ENCODE measurements around the gene COX6B1.
A peak's percentile ranks its signal among the peaks of the same experiment; 100 is the strongest.
"Not testable (repeated sequence)": the region's sequence is repeated elsewhere in the genome, so short reads cannot be mapped to it uniquely, and the experiment has no call there.

Gene COX6B1, protein sequence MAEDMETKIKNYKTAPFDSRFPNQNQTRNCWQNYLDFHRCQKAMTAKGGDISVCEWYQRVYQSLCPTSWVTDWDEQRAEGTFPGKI
- 66.6 to 153 (median 109) reads per million in 17 experiments for total RNA-seq

DNA sequence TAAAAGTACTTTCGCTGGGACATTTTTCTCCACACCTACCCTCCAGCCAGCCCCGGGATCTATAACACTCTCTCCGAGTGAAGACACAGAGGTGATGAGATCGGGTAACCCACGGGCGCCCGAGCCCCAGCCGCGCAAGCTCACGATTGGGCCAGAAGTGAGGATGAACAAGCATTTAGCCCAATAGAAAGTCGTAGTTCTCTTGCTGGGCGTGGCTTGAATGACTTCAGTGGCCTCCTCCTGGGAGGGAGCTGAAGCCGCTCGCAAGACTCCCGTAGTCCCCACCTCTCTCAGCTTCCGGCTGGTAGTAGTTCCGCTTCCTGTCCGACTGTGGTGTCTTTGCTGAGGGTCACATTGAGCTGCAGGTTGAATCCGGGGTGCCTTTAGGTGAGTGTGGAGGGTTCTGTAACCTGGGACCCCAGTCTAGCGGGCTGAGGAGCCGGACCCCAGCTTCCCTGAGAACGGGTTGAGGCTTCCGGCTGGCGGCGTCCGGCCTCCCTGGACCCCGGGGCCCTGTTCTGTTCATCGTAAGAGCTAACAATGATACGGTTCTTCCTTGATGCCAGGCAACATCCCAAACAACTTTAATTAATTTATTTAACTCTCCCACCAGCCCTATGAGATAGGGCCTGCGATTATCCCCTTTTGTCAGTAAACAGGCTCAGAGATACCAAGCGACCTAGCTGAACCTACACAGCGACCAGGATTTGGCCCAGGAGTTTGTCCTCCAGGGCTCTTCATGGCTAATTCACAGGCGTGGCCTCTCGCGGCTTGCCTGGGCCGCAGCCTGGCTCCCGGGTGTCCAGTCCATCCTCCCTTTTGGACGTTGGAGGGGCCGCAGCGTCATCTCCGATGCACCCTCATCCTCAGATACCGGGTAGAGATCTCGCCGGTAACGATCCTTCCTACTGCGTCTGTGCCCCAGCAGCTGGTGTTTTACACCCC lies at the start of gene COX6B1:
TSS of gene COX6B1 (plus strand) at position 307 of the 945 bp plus-strand sequence. CDS start 2,921 bp downstream, outside the sequence.
- peak; percentile 95 to 98 (median 97) for DNase-seq

DNA sequence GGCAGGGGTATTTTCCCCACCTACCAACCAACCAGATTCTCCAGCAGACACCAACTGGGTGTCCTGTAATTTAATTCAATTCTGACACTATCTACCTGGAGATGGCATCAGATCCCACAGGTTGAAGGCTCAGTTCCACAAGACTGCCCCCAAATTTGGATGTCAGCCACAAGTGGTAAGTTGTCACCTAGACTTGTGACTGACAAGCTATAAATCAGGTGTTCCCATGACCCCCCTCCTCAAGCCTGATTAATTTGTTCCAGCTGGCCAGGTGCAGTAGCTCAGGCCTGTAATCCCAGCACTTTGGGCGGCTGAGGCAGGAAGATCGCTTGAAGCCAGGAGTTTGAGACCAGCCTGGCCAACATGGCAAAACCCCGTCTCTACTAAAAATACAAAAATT lies 46.2 kb upstream of the COX6B1 start:
- no peak for DNase-seq

DNA sequence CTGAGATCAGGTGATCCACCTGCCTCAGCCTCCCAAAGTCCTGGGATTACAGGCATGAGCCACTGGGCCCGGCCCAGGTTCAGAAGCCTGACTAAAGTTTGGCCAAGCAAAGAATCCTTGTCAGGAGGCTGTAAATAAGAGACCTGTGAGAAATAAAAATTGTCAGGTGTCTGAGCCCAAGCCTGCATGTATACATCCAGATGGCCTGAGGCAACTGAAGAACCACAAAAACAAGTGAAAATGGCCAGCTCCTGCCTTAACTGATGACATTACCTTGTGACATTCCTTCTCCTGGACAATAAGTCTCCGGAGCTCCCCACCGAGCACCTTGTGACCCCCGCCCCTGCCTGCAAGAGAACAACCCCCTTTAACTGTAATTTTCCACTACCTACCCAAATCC lies 43.7 kb upstream of the COX6B1 start:
- not testable (repeated sequence) for DNase-seq

DNA sequence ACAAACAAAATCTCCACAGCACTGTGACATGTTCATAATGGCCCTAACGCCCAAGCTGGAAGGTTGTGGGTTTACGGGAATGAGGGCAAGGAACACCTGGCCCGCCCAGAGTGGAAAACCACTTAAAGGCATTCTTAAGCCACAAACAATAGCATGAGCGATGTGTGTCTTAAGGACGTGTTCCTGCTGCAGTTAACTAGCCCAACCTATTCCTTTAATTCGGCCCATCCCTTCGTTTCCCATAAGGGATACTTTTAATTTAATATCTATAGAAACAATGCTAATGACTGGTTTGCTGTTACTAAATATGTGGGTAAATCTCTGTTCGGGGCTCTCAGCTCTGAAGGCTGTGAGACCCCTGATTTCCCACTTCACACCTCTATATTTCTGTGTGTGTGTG lies 41.0 kb upstream of the COX6B1 start:
- not testable (repeated sequence) for DNase-seq

DNA sequence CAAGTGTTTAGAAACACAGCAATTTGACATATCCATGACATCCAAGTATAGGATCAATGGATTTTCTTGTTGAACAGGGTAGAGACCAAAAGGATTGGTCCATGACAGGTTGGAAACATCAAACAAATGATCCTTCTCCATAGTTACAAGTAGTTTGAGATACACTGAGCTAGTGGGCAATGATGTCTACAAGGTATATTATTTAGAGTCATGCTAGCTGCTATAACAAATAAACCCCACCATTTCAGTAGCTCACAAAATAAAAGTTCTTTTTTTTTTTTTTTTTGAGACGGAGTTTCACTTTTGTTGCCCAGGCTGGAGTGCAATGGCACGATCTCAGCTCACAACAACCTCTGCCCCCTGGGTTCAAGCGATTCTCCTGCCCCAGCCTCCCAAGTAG lies 40.5 kb upstream of the COX6B1 start:
- no peak for DNase-seq

DNA sequence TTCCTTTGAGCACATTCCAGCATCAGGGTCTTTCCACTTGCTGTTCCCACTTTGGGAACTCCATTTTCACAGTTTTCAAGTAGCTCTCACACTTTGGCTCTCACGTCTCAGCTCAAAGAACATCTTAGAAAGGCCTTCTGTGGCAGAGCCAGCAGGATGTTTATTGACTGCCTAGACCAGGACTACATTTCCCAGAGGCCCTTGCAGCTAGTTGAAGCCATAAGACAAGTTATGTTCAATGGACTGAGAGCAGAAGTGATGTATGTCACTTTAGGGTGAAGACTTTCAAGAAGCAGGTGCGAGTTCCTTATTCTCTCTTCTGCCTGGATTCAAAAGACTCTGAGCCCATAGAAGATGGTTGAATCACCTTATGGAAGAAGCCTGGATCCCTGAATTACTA lies 39.9 kb upstream of the COX6B1 start:
- no peak for DNase-seq

DNA sequence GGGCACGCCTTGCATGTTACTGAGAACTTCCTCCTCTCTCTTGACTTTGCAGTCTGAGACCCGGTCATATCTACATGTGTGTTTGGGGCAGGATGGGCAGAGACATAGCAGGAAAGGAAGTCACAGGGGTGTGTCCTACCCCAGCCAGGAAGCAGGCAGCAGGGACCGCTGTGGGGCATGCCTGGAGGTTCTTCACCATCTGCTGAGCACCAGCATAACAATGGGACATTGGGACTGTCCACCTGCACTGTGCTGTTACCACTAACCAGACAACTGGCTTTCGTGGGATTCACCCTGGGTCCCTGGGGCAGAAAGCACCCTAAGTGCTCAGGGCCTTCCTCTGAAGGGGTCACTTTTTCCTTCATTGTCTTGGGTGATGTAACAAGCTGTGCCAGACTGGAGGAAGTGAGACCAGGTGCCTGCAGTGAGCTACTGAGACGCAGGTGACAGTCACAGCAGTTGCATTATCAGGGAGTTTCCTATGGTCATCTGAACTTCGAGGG lies 38.2 kb upstream of the COX6B1 start:
- peak in 2 of 4 experiments; percentile 21 to 28 for DNase-seq

DNA sequence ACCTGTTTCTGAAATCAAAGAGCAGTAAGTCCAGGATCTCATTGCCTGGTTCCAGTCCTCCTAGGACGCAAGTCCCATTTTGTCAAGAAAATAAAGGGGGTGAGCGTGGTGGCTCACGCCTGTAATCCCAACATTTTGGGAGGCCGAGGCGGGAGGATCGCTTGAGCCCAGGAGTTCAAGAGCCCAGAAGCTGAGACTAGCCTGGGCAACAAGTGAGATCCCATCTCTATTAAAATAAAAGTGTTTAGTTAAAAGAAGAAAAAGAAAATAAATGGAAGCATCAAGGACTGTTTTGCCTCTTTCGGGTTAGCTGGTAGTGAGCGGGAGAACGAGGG lies 35.9 kb upstream of the COX6B1 start:
- no peak for DNase-seq

DNA sequence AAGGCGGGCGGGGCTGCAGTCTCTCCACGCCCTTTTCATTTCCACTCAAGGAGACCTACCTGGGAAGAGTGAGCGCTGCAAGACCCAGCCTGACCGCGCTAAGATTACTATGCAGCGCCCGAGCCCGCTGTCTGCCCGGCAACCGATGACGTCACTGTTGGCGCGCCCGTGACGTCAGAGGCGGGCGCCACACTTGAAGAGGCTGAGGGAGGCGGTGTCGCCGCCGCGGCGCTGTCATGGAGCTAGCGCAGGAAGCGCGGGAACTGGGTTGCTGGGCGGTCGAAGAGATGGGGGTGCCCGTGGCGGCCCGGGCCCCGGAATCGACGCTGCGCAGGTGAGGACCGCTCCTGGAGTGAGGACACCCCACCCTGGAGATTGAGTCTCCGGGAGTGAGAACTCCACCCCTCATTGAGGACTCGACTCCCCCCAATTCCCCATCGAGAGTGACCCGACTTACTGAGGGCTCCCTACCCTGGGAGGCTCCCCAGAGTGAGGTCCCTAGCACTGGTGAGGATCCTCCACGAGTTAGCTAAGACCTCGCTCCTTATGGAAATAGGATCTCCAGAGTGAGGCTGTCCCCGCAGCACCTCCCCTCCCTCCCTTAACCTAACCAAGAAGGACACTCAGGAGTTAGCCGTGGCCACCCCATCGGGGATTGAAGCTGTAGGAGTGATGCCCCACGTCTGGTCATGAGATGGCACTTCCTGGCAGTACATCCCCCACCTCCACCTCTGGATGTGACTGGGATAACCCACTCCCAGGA lies 35.4 kb upstream of the COX6B1 start, which contains the start of gene HAUS5:
TSS of gene HAUS5 (plus strand) at position 177 of the 763 bp plus-strand sequence. CDS start at position 237, 60 bp downstream.
- DNase-seq = peak; percentile 95 to 97 (median 97)

DNA sequence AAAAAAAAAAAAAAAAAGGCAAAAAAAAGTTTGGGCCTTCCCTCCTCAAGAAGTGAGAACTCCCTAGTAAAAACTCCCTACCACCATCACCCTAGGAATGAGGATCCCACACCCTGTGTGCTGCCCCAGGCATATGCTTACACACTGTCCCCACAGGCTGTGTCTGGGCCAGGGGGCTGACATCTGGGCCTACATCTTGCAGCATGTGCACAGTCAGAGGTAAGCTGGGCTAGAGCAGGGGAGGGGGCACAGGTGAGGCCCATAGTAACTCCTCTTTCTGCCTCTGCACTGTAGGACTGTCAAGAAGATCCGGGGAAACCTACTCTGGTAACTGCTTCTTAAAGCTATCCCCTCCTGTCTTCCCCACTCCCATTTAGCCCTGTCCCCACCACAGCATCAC lies 34.5 kb upstream of the COX6B1 start:
- DNase-seq = no peak

DNA sequence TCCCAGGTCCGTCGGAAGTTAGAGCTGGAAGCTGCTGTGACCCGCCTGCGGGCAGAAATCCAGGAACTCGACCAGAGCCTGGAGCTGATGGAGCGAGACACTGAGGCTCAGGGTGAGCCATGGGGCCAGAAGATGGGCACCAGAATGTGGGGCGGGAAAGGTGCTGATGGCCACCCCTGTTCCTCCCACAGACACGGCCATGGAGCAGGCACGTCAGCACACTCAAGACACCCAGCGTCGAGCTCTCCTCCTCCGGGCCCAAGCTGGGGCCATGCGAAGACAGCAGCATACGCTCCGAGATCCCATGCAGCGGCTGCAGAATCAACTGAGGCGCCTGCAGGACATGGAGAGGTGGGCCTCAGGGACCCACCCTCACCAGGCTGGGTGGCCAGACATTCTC lies 33.1 kb upstream of the COX6B1 start:
- DNase-seq = no peak

DNA sequence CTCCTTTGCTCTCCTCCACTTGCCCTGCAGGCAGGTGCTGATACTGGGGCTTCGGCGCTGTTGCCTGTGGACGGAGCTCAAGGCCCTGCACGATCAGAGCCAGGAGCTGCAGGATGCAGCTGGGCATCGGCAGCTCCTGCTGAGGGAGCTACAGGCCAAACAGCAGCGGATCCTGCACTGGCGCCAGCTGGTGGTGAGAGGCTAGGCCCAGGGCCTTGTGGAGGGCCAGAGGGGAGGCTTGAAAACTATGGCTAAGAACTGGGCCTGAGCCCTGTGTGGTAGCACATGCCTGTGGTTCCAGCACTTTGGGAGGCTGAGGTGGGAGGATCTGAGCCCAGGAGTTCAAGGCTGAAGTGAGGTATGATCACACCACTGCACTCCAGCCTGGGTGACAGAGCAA lies 29.3 kb upstream of the COX6B1 start:
- DNase-seq = no peak

DNA sequence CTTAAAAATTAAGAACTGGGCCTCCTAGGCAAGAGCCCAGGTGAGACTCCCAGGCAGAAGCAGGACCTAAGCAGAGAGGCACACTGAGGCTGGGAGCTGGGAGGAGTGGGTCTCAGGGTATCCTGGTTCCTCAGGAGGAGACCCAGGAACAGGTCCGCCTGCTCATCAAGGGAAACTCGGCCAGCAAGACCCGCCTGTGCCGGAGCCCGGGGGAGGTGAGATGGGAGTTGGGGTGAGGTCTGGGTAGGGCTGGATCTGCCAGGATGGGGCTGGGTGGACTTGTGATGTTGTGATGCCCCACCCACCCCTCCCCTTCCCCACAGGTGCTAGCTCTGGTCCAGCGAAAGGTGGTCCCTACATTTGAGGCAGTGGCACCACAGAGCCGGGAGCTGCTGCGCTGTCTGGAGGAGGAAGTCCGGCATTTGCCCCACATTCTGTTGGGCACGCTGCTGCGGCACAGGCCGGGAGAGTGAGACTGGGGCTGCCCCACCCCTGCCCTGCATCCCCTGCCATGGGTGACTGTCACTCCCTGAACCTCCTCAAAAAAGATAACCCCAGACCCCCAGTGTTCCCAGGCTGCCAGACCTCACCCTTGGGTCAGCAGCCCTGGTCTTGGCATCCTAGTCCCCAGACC lies 28.7 kb upstream of the COX6B1 start:
- DNase-seq = no peak

DNA sequence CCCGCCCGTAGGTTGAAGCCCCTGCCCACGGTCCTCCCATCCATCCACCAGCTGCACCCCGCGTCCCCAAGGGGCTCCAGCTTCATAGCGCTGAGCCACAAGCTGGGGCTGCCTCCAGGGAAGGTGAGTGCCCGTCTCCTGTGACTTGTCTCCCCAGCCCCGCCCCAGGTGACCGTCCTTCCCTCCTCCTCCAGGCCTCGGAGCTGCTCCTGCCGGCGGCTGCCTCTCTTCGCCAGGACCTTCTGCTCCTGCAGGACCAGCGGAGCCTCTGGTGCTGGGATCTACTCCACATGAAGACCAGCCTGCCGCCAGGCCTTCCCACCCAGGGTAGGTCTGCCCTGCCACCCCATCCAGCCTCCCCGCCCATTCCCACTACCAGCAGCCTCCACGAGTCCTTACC lies 28.1 kb upstream of the COX6B1 start:
- no peak for DNase-seq

DNA sequence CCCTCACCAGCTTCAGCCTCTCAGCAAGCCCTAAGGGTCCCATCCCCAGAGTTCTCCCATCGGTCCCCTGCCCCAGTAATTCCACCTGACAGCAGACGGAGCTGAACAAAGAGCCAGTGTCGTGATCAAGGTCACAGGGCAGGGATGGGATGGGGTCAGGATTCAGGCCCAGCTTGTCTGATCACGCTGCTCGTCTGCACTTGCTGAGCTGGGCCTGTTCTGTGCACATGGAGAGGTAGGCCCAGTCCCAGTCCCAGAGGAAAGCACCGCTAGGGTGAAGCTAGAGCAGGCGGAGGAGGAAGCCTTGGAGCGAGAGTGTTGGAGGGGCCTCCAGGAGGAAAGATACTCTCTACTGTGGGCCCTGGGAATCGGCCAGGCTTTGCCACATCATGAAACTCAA lies 26.4 kb upstream of the COX6B1 start:
- DNase-seq = no peak

DNA sequence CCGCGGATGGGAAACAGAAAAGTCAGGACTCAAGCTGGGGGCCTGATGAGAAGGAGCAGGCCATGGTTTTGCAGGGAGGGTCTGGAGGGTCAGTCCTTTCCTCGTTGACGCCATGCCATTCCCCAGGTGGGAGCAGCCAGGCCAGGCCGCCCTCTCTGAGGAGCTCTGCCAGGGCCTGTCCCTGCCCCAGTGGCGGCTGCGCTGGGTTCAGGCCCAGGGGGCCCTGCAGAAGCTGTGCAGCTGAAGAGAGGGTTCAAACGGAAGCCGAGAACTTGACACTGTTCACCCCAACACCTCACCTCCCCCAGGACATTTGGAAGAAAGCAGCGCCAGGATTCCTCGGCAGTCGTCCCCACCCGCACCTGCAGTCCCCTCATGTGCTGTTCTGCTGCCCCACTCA lies 25.4 kb upstream of the COX6B1 start:
- no peak for DNase-seq

DNA sequence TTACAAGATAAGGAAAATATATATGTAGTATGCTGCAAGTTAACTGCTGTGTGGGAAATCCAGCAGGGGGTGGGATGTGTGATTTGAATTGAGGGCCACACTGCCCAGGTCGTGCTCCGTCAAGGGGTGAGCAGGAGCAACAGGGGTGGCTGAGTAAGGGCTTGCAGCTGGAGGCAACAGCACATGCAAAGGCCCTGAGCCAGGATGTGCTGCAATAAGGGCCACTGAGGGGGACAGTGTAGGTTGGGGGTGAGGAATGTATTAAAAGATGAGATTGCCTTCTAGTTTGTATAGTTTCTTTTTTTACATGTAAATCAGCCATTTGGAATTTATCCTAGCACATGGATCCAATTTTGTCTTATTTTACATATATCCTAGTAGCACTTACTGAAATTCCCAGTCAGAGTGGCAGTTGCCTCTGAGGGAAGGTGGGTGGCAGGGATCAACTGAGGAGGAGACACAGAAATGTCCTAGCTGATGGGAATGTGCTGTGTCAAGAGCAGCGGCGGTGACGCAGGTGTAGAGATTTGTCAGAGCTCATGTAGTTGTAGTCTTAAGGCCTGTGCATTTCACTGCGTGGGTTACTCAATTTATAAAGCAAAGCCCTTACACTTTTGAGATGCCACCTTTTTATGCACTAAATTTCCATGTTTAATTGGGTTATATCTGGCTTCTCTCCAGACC lies 24.7 kb upstream of the COX6B1 start:
- no peak for DNase-seq

DNA sequence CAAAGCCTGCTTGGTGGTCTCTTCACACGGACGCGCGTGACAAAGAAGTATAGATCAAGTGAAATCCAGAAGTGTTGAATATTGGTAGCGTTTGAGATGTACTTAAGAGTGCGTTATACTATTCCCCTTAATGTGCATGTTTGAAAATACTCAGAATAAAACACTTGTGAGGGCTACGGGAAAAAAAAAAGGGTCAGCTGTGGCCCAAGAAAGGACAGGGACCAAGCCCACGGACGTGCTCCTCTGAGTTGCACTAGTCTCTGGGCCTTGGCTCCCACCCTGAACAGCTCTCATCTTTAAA lies 19.9 kb upstream of the COX6B1 start:
- no peak for DNase-seq

DNA sequence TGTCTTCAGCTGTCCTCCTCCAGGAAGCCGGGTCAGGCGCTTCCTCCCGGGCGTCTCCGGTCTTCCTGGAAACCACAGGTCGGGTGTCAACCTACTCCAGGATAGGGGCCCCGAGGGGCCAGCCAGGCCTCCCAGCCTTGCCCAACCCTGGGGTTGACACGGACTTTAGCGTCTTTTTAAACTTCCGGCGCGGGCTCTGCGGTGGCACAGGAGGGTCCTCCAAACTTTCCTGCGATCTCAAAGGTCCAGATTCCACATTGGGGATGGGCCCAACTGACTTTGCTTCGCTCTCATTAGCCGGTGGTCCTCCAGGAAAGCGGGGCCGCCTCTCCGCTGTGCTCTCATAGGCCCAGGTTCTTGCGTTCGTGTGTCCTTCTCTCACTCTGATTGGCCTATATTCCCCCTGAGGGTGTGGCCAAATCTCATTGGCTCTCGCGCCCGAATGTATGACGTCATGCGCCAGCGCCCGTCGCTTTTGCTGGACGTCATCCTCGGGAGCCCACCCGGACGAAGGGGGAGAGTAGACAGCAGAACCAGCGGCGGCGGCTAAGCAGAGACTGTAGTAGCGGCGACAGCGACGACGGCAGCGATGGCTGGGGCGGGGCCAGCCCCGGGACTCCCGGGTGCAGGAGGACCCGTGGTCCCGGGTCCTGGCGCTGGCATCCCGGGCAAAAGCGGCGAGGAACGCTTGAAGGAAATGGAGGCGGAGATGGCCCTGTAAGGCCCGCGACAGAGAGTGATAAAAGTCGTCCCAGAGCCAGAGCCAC lies 19.4 kb upstream of the COX6B1 start, which contains the start of gene RBM42:
TSS of gene RBM42 (plus strand) at position 472 of the 767 bp plus-strand sequence. CDS start at position 590, 118 bp downstream.
- peak; percentile 98 to 100 (median 99) for DNase-seq

DNA sequence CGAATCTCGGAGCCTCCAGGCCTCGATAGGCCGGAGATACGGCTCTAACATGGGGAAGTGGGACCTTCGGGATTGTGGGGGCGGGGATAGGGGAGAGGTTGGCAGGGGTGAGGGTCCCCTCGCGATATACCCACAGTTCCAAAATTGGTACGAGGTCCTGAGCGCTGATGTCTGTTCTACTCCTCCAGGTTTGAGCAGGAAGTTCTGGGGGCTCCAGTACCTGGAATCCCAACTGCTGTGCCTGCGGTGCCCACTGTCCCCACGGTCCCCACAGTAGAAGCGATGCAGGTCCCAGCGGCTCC lies 18.8 kb upstream of the COX6B1 start:
- no peak for DNase-seq

DNA sequence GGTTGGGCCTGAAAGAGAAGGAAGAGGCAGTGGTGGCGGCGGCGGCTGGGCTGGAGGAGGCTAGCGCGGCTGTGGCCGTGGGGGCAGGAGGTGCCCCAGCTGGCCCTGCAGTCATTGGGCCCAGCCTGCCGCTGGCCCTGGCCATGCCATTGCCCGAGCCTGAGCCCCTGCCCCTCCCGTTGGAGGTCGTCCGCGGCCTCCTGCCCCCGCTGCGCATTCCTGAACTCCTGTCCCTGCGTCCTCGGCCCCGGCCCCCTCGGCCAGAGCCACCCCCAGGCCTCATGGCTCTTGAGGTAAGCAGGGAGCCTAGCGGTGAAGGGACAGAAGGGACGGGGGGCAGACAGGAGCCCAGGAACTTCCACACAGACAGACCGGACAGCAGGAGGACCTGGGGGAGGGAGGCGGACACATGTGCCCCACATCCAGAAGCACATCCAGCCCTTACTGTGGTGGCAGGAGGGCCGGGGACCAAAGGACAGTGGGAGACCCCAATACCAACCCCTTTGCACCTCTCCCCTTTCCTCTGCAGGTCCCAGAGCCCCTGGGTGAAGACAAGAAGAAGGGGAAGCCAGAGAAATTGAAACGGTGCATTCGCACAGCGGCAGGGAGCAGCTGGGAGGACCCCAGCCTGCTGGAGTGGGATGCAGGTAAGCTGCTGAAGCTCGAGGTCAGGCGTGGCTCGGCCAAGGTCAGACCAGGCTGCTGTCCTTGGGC lies 14.2 kb upstream of the COX6B1 start:
- no peak for DNase-seq

Data from suppressor macrophage (primary cell).